Occipital lobe (tissue), 2 donors: ENCODE data around the gene COL27A1. TPM values are rescaled to one million over a fixed set of nuclear protein-coding genes. Genes with fewer than 3 reads are reported as not detected.

Experiments
- DNase-seq: peaks from one replicate; lab custom pipeline; 2025; lab: John Stamatoyannopoulos, UW
- total RNA-seq: library from RNA; depleted of rRNA; stranded (reverse); fragments of >200 nt; gene quantifications from one replicate; pipeline ENCODE4 v1.2.3, GENCODE V29; 2014

The COL27A1 gene
- total RNA-seq, 1 donor from 2014 or later, result 1.4 TPM

DNA sequence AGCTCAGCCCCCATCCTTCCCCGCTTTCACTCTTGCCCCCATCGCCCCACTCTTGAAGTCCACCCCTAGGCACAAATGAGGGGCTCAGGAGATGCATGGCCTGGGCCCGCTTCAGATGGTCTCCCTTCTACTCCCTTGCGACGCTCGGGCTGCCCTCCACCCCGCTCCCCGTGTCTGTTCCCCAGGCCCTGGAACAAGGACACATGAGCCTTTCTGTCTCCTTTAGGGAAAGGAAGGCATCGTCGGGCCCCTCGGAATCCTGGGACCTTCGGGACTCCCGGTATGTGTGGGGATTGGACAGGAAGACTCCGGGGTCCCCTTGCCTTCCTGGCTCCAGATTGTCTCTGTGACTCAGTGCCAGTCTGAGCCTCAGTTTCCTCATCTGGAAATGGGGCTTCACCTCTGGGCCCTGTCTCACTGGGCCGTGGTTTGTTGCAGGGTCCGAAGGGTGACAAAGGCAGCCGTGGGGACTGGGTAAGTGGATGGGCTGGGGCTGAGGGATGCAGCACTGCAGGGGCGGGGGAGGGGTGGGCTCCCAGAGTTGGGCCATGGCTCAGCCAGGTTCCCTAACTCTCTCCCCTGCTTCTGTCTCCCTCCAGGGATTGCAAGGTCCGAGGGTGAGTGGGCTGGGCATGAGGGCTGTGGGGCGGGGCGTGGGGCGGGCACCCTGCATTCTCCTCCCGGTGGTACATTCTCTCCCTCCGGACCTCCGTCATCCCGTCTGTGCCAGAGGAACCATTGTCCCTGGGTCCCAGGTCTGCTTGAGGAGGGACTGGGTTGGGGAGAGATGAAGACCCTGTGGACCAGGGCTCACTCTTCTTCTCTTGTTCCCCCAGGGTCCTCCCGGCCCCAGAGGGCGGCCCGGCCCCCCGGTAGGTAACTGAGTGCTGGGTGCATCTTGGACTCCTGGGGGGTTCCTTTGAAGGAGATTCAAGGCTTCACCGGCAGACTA lies 145.8 kb downstream of the COL27A1 start:
- no peak for DNase-seq

DNA sequence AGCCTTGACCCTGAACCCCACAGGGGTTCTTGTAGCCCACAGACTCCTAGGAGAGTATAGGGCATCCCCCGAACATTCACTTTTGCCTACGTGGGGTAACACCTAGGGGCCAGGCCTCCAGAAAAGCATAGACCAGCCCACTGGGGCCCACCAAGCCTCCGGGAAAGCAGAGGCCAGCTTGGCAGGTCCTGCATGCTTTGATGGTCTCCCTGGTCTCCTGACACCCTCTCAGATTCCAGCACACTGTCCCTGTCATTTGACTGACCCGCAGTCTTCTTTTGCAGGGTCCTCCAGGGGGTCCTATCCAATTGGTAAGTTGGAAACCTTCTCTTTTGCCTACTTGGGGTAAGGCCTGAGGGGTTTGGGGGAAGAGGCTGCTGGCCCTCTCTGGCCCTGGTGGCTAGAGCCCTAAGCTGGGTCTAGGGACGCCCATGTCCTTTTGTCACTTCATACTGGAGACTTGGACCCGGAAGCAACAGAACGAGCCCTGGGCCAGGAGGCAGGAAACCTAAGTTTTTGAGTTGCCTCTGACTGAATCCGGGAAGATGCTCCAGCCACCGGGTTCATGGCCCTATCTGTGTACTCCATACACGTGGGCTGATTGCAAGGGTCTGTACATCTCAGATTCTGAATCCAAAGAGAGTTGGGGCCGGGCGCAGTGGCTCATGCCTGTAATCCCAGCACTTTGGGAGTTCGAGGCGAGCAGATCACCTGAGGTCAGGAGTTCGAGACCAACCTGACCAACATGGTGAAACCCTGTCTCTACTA lies 146.6 kb downstream of the COL27A1 start:
- DNase-seq, result no peak

- no peak for DNase-seq
Observed at GRCh38 chr9:114302727-114303126, 147.4 kb downstream of the COL27A1 start.

GRCh38 chr9:114303571-114303970 lies 148.2 kb downstream of the COL27A1 start:
- DNase-seq, result no peak

DNA sequence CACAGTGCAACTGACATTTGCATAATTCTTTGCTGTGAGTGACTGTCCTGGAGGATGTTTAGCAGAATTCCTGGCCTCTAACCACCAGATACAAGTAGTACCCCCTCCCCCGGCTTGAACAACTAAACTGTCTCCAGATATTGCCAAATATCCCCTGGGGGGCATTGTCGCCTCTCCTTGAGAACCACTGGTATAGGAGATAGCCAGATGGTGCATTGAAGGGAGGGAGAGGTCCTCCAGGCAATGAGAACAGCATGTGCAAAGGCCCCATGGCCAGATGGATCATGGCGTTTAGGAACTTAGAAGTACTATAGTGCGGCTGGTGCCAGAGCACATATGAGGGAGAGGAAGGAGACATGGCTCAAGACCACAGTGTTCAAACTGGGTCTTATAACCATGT lies 148.6 kb downstream of the COL27A1 start:
- DNase-seq, result no peak

GRCh38 chr9:114304416-114305188 lies 149.3 kb downstream of the COL27A1 start:
- DNase-seq, result no peak

- DNase-seq, result no peak
Observed at GRCh38 chr9:114307899-114308267, 152.5 kb downstream of the COL27A1 start.

DNA sequence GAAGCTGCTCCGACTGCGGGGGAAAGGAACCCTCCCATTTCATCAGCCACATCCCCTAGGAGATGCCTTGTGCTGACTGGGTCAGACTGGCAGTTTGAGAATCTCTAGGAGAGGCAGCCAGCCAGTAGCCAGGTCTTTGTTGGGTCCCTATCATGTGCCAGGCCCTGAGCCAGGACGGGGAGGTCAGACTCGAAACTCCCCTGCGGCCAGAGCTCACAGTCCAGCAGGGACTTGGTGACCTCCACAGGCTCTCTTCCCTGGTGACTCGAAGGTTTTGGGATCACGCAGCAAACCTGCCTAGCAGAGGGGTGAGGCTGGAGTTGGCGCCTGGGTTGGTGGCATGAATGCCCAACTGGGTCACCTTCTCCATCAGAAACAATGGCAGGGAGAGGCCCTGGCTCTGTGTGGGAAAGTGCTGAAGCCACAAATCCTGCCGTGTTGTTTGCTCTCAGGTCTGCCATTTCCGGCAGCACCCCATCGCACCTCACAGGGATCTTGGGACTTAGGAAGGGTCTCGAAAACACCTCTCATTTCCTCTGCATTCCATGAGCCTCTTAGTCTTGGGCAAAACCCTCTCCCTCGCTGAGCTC lies 153.1 kb downstream of the COL27A1 start:
- DNase-seq, result no peak

- no peak for DNase-seq
Observed at GRCh38 chr9:114309096-114309495, 153.8 kb downstream of the COL27A1 start.

- DNase-seq, result no peak
Observed at GRCh38 chr9:114310471-114311450, 155.4 kb downstream of the COL27A1 start.

- DNase-seq, result no peak
Observed at GRCh38 chr9:114311571-114312512, 156.5 kb downstream of the COL27A1 start.

- DNase-seq, result no peak
Observed at GRCh38 chr9:114312513-114312875, 157.2 kb downstream of the COL27A1 start.

- DNase-seq, result no peak
Observed at GRCh38 chr9:114313186-114313585, 157.8 kb downstream of the COL27A1 start.

DNA sequence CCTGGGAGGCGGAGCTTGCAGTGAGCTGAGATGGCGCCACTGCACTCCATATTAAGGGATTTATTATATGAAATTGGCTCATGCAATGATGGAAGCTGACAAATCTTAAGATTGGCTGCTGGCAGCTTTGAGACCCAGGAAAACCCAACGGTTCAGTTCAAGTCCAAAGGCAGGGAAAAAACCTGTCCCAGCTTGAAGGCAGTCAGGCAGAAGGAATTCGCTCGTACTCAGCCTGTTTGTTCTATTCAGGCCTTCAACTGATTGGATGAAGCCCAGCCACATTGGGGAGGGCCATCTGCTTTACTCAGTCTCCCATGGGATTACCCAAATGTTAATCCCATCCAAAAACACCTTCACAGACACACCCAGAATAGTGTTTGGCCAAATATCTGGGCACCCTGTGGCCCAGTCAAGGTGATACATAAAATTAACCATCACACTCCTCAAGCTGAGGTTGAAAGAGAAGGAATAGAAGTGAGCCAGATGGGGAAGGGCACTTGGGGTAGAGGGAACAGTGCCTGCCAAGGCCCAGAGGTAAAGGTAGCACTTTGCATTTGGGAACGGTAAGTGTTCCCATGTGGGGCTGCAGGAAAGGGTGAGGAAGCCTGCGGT lies 159.0 kb downstream of the COL27A1 start:
- DNase-seq, result no peak

DNA sequence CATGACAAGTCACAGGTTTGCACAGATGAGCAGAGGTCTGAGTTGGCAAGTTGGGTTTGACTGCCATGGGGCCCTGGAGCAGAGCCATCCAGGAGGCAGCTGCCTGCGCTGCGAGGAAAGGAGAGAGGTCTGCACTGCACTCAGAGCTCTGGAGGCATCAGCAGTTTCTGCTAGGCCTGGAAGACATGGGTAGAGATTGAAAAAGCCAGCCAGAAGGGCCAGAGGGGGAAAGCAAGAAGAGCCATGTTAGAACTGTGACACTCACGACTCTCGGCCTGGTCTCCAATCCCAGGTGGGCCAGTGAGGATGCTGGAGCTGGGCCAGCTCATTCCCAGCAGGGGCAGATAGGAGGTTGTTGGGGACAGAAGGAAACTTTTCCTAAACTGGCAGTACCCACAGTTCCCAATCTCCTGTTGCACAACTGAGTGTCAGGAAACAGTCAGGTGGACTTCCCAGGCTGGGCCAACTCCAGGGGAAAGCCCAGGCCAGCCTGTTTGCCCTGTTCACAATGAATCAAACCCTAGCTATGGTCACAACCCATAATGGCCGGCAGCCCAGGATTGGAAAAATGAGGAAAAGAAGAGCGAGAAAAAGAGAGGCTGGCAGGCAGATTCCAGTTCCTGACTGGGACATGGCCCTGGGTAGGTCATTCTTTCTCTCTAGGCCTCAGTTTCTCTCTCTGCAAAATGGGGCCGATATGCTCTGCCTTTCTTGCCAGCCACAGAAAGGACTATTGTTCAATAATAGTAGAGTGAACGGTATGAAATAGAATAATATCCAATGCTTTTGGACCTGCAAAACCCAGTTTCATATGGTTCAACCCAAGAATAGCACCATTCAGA lies 159.8 kb downstream of the COL27A1 start:
- DNase-seq, result no peak

DNA sequence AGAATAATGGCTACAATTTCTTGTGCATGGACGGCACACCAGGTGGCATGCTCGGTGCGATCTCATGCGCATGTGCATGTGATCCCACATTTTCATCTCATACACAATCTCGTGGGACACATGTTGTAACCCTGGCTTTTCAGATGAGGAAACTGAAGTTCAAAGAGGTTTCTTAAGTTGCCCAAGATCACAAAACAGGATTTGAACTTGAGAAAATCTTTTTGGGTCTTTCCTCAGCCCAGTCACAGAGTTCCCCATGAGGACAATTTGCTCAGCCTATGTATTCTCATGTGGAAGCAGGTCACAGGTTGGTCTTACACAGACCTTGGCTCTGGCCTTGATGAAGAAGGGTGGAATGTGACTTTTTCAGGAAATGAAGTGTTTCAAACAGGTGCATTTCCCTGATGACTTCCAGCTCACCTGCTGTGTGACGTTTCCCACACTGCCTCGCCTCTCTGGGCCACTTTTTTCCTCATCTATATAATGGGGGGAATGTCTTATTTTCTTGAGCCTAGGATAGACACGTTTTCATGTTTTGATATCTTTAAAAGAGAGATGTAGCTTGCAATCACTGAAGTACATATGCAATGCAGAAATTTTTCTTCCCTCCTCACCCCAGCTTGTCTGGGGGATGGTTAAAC lies 160.5 kb downstream of the COL27A1 start:
- DNase-seq, result no peak

DNA sequence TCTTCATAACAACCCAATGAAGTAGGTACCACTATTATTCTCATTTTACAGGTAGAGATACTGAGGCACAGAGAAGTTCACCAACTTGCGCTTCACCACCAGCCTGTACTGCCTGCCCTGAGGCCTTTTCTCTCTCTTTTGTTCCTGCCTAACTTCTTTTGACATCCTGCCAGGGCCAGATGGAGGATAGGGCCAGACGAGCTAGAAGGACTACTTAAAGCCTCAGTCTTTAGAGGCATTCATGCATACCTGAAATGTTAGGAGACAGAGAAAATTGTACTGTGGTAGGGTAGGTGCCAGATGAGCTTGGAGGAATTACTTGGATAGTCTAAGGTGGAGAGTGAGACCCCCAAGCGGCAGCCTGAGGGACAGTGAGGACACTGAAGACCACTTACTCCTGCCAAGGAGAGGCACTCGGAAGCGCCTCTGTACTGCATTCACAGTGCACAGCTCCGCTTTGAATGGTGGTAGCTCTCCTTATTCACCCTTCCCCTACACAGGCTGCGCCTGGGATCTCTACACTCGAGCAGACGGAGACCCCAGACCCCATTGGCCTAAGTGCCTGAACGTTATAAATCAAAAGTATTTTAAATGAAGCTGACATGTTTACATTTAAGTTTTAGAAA lies 161.4 kb downstream of the COL27A1 start:
- no peak for DNase-seq
